WTC11 (cell line): ENCODE results near the gene RFTN1. TPM values are rescaled to one million over a fixed set of nuclear protein-coding genes. Genes with fewer than 3 reads are reported as not detected.

Experiments
- ATAC-seq: fragments of 200-7000 bp; cut with Tn5 transposase; 2 replicates; pipeline ENCODE4 v1.10.0; 2021; ENCODE audit warnings: mild to moderate bottlenecking, moderate library complexity
- CTCF ChIA-PET: fragments of 300-600 bp; sonication (Branson Sonifier 250); formaldehyde crosslinking; loops from one replicate; lab custom pipeline; 2021; ENCODE audit warnings: antibody characterized with exemption; lab: Charles Lee
- POLR2A ChIA-PET: fragments of 350-600 bp; sonication (Branson Sonifier 250); formaldehyde crosslinking; loops from one replicate; lab custom pipeline; 2021; ENCODE audit warnings: antibody characterized with exemption; lab: Charles Lee
- DNase-seq: peaks from one replicate; pipeline ENCODE4 v3.0.0; 2021; ENCODE audit warnings: low spot score
- H3K27ac Mint-ChIP-seq: 2 replicates; pipeline ENCODE4 v1.8.0; 2021; ENCODE audit warnings: mixed read lengths
- H3K27me3 Mint-ChIP-seq: 2 replicates; pipeline ENCODE4 v1.8.0; 2021; ENCODE audit warnings: low read depth, mild to moderate bottlenecking, moderate library complexity, mixed read lengths
- H3K36me3 Mint-ChIP-seq: 2 replicates; pipeline ENCODE4 v1.8.0; 2021; ENCODE audit warnings: mixed read lengths
- H3K4me1 Mint-ChIP-seq: 2 replicates; pipeline ENCODE4 v1.8.0; 2022; ENCODE audit warnings: mixed read lengths
- H3K4me3 Mint-ChIP-seq: 2 replicates; pipeline ENCODE4 v1.8.0; 2021; ENCODE audit warnings: mild to moderate bottlenecking, moderate library complexity, mixed read lengths
- H3K9me3 Mint-ChIP-seq: 2 replicates; pipeline ENCODE4 v1.8.0; 2021; ENCODE audit warnings: mixed read lengths
- ELF4 ChIP-seq: sonication (generic); formaldehyde crosslinking; IDR thresholded peaks from 2 replicates; pipeline ENCODE4 v1.8.1; 2022; ENCODE audit warnings: low read depth, mild to moderate bottlenecking, moderate library complexity, missing genetic modification reagents
- ETV6 ChIP-seq: sonication (generic); formaldehyde crosslinking; IDR thresholded peaks from 2 replicates; pipeline ENCODE4 v1.8.1; 2022; ENCODE audit warnings: mild to moderate bottlenecking, missing genetic modification reagents
- FOXK1 ChIP-seq: sonication (generic); formaldehyde crosslinking; IDR thresholded peaks from 2 replicates; pipeline ENCODE4 v1.8.0; 2022; ENCODE audit warnings: mild to moderate bottlenecking, moderate library complexity, missing genetic modification reagents
- GTF2I ChIP-seq: fragments of 250-450 bp; sonication (Bioruptor Pico); conservative IDR thresholded peaks from 2 replicates; pipeline ENCODE4 v1.4.0; 2021; ENCODE audit warnings: mild to moderate bottlenecking
- KAT7 ChIP-seq: sonication (generic); formaldehyde crosslinking; IDR thresholded peaks from 2 replicates; pipeline ENCODE4 v1.8.1; 2023; ENCODE audit warnings: missing genetic modification reagents, mild to moderate bottlenecking, borderline replicate concordance
- MXD4 ChIP-seq: fragments of 250-450 bp; sonication (Bioruptor Pico); IDR thresholded peaks from 2 replicates; pipeline ENCODE4 v1.8.0; 2021; ENCODE audit warnings: mild to moderate bottlenecking, moderate library complexity, borderline replicate concordance
- MYBL2 ChIP-seq: sonication (generic); formaldehyde crosslinking; IDR thresholded peaks from 2 replicates; pipeline ENCODE4 v1.8.1; 2023; ENCODE audit warnings: mild to moderate bottlenecking, moderate library complexity, missing genetic modification reagents
- NR3C1 ChIP-seq: sonication (generic); formaldehyde crosslinking; conservative IDR thresholded peaks from 2 replicates; pipeline ENCODE4 v1.8.1; 2023; ENCODE audit warnings: low read depth, mild to moderate bottlenecking, missing genetic modification reagents
- RELA ChIP-seq: sonication (generic); formaldehyde crosslinking; IDR thresholded peaks from 2 replicates; pipeline ENCODE4 v1.8.1; 2022; ENCODE audit warnings: missing genetic modification reagents, mild to moderate bottlenecking, borderline replicate concordance
- SOX15 ChIP-seq: fragments of 250-450 bp; sonication (Bioruptor Pico); IDR thresholded peaks from 2 replicates; pipeline ENCODE4 v1.9.0; 2021; ENCODE audit warnings: mild to moderate bottlenecking
- SP1 ChIP-seq: sonication (generic); formaldehyde crosslinking; conservative IDR thresholded peaks from 2 replicates; pipeline ENCODE4 v1.8.1; 2022; ENCODE audit warnings: missing genetic modification reagents
- TP53 ChIP-seq: sonication (generic); formaldehyde crosslinking; IDR thresholded peaks from 2 replicates; pipeline ENCODE4 v1.8.1; 2023; ENCODE audit warnings: mild to moderate bottlenecking, missing genetic modification reagents
- ZBTB21 ChIP-seq: sonication (generic); formaldehyde crosslinking; IDR thresholded peaks from 2 replicates; pipeline ENCODE4 v1.8.1; 2023; ENCODE audit warnings: mild to moderate bottlenecking, missing genetic modification reagents, borderline replicate concordance
- ZNF232 ChIP-seq: sonication (generic); formaldehyde crosslinking; IDR thresholded peaks from 2 replicates; pipeline ENCODE4 v1.8.0; 2022; ENCODE audit warnings: mild to moderate bottlenecking, missing genetic modification reagents
- ZNF263 ChIP-seq: sonication (generic); formaldehyde crosslinking; IDR thresholded peaks from 2 replicates; pipeline ENCODE4 v1.8.1; 2022; ENCODE audit warnings: low read depth, mild to moderate bottlenecking, moderate library complexity, missing genetic modification reagents
- ZNF396 ChIP-seq: fragments of 250-450 bp; sonication (Bioruptor Pico); IDR thresholded peaks from 2 replicates; pipeline ENCODE4 v1.8.0; 2021; ENCODE audit warnings: mild to moderate bottlenecking, moderate library complexity, borderline replicate concordance
- ZNF423 ChIP-seq: fragments of 250-450 bp; sonication (Bioruptor Pico); IDR thresholded peaks from 2 replicates; pipeline ENCODE4 v2.1.2; 2022; ENCODE audit warnings: mild to moderate bottlenecking, moderate library complexity
- total RNA-seq: library from RNA; stranded (reverse); gene quantifications from 3 replicates; pipeline ENCODE4 v1.2.3, GENCODE V29; 2021
- TF ChIP-seq, protein P1 (sequence below): fragments of 200-600 bp; IDR thresholded peaks from 2 replicates; pipeline ENCODE4 v1.8.0; 2022; ENCODE audit warnings: antibody characterized with exemption
- TF ChIP-seq, protein P2 (sequence below): fragments of 250-450 bp; sonication (Bioruptor Pico); IDR thresholded peaks from 2 replicates; pipeline ENCODE4 v1.8.0; 2021; ENCODE audit warnings: mild to moderate bottlenecking
- TF ChIP-seq, protein P3 (sequence below): sonication (generic); formaldehyde crosslinking; IDR thresholded peaks from 2 replicates; pipeline ENCODE4 v1.8.1; 2022; ENCODE audit warnings: mild to moderate bottlenecking, moderate library complexity, missing genetic modification reagents
- TF ChIP-seq, protein P4 (sequence below): sonication (generic); formaldehyde crosslinking; IDR thresholded peaks from 2 replicates; pipeline ENCODE4 v1.8.0; 2023; ENCODE audit warnings: missing genetic modification reagents
- TF ChIP-seq, protein P5 (sequence below): sonication (generic); formaldehyde crosslinking; IDR thresholded peaks from 2 replicates; pipeline ENCODE4 v1.8.1; 2023; ENCODE audit warnings: mild to moderate bottlenecking, missing genetic modification reagents
- TF ChIP-seq, protein P6 (sequence below): fragments of 250-450 bp; sonication (Bioruptor Pico); conservative IDR thresholded peaks from 2 replicates; pipeline ENCODE4 v1.9.0; 2021; ENCODE audit warnings: mild to moderate bottlenecking
- TF ChIP-seq, protein P7 (sequence below): fragments of 250-450 bp; sonication (Bioruptor Pico); IDR thresholded peaks from 2 replicates; pipeline ENCODE4 v2.1.2; 2022; ENCODE audit warnings: mild to moderate bottlenecking, moderate library complexity

RFTN1 gene
- total RNA-seq, 1 experiment from 2014 or later = 3.8 TPM

DNA sequence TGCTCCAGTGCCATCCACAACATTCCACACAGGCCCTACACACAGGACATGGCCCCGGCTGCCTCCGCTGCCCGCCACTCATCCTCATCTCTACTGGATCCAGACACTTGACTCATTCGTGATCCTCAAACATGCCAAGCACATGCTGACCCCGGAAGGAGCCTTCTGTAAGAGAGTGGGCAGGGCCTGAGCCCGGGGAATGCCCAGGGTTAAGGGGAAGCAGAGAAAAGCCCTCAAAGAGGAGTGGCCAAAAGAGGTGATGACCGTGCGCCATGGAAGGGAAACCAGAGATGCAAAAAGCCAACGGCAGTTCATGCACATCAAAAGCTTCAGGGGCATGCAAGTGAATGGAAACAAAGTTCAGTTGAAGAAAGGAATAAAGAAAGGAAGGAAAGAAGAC lies 46.1 kb downstream of the RFTN1 start (continued):
- TF ChIP-seq, protein P1, sequence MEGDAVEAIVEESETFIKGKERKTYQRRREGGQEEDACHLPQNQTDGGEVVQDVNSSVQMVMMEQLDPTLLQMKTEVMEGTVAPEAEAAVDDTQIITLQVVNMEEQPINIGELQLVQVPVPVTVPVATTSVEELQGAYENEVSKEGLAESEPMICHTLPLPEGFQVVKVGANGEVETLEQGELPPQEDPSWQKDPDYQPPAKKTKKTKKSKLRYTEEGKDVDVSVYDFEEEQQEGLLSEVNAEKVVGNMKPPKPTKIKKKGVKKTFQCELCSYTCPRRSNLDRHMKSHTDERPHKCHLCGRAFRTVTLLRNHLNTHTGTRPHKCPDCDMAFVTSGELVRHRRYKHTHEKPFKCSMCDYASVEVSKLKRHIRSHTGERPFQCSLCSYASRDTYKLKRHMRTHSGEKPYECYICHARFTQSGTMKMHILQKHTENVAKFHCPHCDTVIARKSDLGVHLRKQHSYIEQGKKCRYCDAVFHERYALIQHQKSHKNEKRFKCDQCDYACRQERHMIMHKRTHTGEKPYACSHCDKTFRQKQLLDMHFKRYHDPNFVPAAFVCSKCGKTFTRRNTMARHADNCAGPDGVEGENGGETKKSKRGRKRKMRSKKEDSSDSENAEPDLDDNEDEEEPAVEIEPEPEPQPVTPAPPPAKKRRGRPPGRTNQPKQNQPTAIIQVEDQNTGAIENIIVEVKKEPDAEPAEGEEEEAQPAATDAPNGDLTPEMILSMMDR = no peak
- TF ChIP-seq FOXK1 (CRISPR knock-in tag) = no peak
- no peak for TF ChIP-seq ZBTB21 (CRISPR knock-in tag)
- no peak for TF ChIP-seq ZNF423 (CRISPR knock-in tag)
- TF ChIP-seq, protein P2, sequence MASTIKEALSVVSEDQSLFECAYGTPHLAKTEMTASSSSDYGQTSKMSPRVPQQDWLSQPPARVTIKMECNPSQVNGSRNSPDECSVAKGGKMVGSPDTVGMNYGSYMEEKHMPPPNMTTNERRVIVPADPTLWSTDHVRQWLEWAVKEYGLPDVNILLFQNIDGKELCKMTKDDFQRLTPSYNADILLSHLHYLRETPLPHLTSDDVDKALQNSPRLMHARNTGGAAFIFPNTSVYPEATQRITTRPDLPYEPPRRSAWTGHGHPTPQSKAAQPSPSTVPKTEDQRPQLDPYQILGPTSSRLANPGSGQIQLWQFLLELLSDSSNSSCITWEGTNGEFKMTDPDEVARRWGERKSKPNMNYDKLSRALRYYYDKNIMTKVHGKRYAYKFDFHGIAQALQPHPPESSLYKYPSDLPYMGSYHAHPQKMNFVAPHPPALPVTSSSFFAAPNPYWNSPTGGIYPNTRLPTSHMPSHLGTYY (CRISPR knock-in tag) = no peak
- no peak for TF ChIP-seq SP1

DNA sequence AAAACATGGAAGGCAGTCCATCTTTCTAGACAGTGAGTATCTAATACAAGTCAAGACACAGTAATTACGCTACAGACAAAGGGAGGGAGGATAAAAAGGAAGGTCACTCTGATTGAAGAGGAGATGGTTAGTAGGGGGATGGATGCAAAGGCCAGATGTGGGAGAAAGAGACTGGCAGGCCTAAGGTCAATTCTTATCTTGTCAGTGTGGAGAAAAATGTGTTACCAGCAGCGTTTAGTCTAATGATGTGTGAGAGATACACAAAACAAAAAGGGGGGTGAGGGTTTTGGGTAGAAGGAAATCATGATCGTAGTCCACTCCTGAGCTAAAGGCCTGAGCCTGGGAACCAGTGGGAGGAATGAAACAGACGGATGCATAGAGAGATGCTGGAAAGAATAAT lies 46.7 kb downstream of the RFTN1 start:
- Mint-ChIP-seq H3K4me3 (no peak overlapping the region), H3K27me3 (peaks cover 19% of the 10 kb centered on the region), H3K36me3 (peaks cover 7% of the 10 kb centered on the region), H3K4me1 (peaks cover 10% of the 10 kb centered on the region), H3K9me3 (peaks cover 13% of the 10 kb centered on the region), H3K27ac (no peak overlapping the region)
- ATAC-seq (no peak), DNase-seq (no peak)
- CTCF ChIA-PET = interaction anchor here (0.7 kb wide), 1 partner anchor 50 kb away, joined by 3 read pairs; no protein-coding TSS in a partner anchor
- POLR2A ChIA-PET = no interaction called here
- no peak for TF ChIP-seq ETV6 (CRISPR knock-in tag)
- TF ChIP-seq, protein P3, sequence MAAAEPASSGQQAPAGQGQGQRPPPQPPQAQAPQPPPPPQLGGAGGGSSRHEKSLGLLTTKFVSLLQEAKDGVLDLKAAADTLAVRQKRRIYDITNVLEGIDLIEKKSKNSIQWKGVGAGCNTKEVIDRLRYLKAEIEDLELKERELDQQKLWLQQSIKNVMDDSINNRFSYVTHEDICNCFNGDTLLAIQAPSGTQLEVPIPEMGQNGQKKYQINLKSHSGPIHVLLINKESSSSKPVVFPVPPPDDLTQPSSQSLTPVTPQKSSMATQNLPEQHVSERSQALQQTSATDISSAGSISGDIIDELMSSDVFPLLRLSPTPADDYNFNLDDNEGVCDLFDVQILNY (CRISPR knock-in tag) = no peak
- TF ChIP-seq MYBL2 (CRISPR knock-in tag) = no peak
- TF ChIP-seq ZNF232 (CRISPR knock-in tag) = no peak
- TF ChIP-seq ZNF396 (CRISPR knock-in tag) = no peak
- no peak for TF ChIP-seq GTF2I
- TF ChIP-seq RELA (CRISPR knock-in tag) = no peak
- TF ChIP-seq, all 79 proteins: peak for 0

DNA sequence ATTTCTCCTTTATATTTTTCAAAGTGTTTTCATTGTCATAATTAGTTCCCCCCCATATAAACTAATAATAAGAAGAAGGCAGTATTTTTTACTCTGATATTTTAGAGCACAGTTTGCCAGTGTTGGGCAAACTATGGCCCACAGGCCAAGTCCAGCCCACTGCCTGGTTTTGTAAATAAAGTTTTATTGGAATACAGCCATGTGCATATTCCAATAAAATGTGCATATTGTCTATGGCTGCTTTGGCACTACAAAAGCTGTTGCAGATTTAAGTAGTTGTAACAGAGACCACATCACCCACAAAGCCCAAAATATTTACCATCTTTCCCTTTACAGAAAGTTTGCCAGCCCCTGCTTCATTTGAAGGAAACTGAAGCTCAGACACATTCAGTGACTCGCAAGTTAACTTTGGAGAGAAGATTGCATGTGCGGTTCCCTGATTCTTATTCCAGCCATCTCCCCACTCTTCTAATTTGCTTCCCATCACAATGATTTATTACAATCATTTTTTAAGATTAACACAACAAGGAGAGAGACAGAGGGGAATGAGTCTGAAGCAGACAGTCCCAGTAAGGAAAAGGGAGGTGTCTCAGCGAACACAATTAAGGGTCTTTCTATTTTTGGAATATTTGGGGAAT lies 48.9 kb downstream of the RFTN1 start:
- peaks cover 19% of the 10 kb centered on the region for H3K27me3 Mint-ChIP-seq
- H3K36me3 Mint-ChIP-seq = no peaks in the 10 kb centered on the region
- H3K4me1 Mint-ChIP-seq = peaks cover 10% of the 10 kb centered on the region
- no peak for ATAC-seq
- H3K27ac Mint-ChIP-seq = no peak overlapping the region
- no peak for DNase-seq
- H3K9me3 Mint-ChIP-seq = no peaks in the 10 kb centered on the region
- ChIA-PET POLR2A (no interaction called here), CTCF (no interaction called here)
- H3K4me3 Mint-ChIP-seq = no peak overlapping the region
- TF ChIP-seq SOX15 (CRISPR knock-in tag) = no peak
- TF ChIP-seq MYBL2 (CRISPR knock-in tag) = no peak
- no peak for TF ChIP-seq KAT7 (CRISPR knock-in tag)
- no peak for TF ChIP-seq TP53
- TF ChIP-seq, protein P4, sequence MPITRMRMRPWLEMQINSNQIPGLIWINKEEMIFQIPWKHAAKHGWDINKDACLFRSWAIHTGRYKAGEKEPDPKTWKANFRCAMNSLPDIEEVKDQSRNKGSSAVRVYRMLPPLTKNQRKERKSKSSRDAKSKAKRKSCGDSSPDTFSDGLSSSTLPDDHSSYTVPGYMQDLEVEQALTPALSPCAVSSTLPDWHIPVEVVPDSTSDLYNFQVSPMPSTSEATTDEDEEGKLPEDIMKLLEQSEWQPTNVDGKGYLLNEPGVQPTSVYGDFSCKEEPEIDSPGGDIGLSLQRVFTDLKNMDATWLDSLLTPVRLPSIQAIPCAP (CRISPR knock-in tag) = no peak
- TF ChIP-seq, protein P5, sequence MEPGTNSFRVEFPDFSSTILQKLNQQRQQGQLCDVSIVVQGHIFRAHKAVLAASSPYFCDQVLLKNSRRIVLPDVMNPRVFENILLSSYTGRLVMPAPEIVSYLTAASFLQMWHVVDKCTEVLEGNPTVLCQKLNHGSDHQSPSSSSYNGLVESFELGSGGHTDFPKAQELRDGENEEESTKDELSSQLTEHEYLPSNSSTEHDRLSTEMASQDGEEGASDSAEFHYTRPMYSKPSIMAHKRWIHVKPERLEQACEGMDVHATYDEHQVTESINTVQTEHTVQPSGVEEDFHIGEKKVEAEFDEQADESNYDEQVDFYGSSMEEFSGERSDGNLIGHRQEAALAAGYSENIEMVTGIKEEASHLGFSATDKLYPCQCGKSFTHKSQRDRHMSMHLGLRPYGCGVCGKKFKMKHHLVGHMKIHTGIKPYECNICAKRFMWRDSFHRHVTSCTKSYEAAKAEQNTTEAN (CRISPR knock-in tag) = no peak
- TF ChIP-seq RELA (CRISPR knock-in tag) = no peak
- TF ChIP-seq ELF4 (CRISPR knock-in tag) = no peak
- TF ChIP-seq, protein P6, sequence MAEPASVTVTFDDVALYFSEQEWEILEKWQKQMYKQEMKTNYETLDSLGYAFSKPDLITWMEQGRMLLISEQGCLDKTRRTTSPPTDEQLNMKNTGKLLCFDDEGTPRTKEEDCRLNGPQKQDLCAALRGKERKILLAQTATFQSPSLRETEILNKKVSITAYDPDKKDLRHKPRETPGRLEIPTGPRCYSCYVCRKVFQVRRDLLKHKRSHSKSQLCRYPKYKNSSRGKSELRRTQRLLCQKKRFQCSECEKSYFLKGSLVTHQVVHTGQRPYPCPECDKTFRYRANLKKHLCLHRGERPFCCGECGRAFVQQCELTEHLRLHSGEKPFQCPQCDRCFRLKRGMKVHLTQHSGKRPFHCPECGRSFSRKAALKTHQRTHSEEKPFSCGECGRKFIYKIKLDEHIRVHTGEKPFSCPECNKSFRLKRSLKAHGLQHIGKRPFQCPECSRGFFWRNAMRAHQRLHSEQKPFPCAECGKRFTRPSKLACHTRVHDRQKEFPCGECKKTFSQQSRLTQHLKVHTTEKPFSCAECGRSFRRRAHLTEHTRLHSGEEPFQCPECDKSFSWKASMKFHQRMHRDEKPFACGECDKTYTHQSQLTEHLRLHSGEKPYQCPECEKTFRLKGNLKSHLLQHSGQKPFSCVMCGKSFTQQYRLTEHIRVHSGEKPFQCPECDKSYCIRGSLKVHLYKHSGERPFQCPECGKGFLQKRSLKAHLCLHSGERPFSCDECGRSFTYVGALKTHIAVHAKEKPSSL (CRISPR knock-in tag) = no peak
- TF ChIP-seq, protein P7, sequence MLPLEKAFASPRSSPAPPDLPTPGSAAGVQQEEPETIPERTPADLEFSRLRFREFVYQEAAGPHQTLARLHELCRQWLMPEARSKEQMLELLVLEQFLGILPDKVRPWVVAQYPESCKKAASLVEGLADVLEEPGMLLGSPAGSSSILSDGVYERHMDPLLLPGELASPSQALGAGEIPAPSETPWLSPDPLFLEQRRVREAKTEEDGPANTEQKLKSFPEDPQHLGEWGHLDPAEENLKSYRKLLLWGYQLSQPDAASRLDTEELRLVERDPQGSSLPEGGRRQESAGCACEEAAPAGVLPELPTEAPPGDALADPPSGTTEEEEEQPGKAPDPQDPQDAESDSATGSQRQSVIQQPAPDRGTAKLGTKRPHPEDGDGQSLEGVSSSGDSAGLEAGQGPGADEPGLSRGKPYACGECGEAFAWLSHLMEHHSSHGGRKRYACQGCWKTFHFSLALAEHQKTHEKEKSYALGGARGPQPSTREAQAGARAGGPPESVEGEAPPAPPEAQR = no peak
- TF ChIP-seq NR3C1 (CRISPR knock-in tag) = no peak
- TF ChIP-seq MXD4 (CRISPR knock-in tag) = no peak
- TF ChIP-seq ZNF263 = no peak
